DOHH2 (cell line): ENCODE measurements around the gene DHRS7B.

Source experiments
- H3F3A ChIP-seq: fragments of 200-600 bp; sonication (generic), shearing (Covaris generic); 2 replicates; pipeline ENCODE4 v1.6.0; 2016; ENCODE audit warnings: antibody characterized with exemption, mild to moderate bottlenecking; ENCODE audit not compliant: control insufficient read depth, insufficient read depth
- H3K27ac ChIP-seq: fragments of 200-600 bp; sonication (generic); 2 replicates; pipeline ENCODE4 v1.5.1; 2014; ENCODE audit warnings: low read depth, mild to moderate bottlenecking, low read length, moderate library complexity
- H3K27me3 ChIP-seq: fragments of 200-600 bp; sonication (generic); 2 replicates; pipeline ENCODE4 v1.6.1; 2014; ENCODE audit warnings: mild to moderate bottlenecking, low read length, mixed read lengths; ENCODE audit not compliant: control insufficient read depth
- H3K36me3 ChIP-seq: fragments of 200-600 bp; sonication (generic); 2 replicates; pipeline ENCODE4 v1.6.1; 2014; ENCODE audit warnings: mild to moderate bottlenecking, low read length, moderate library complexity, mixed read lengths; ENCODE audit not compliant: control insufficient read depth
- H3K4me1 ChIP-seq: fragments of 200-600 bp; sonication (generic); 2 replicates; pipeline ENCODE4 v1.6.1; 2014; ENCODE audit warnings: mild to moderate bottlenecking, low read length, mixed read lengths; ENCODE audit not compliant: control insufficient read depth
- H3K4me2 ChIP-seq: fragments of 200-600 bp; sonication (generic); 2 replicates; pipeline ENCODE4 v1.6.0; 2014; ENCODE audit warnings: mild to moderate bottlenecking, low read length, moderate library complexity
- H3K4me3 ChIP-seq: fragments of 200-600 bp; sonication (generic); 2 replicates; pipeline ENCODE4 v1.5.1; 2014; ENCODE audit warnings: mild to moderate bottlenecking, low read length, mixed read lengths
- H3K79me2 ChIP-seq: fragments of 200-600 bp; sonication (generic); 2 replicates; pipeline ENCODE4 v1.6.1; 2014; ENCODE audit warnings: mild to moderate bottlenecking, low read length, mixed read lengths; ENCODE audit not compliant: control insufficient read depth
- H3K9me2 ChIP-seq: fragments of 200-600 bp; sonication (generic); replicated peaks from 2 replicates; pipeline ENCODE4 v1.6.1; 2014; ENCODE audit warnings: mild to moderate bottlenecking, low read length, mixed read lengths; ENCODE audit not compliant: control insufficient read depth
- H3K9me3 ChIP-seq: fragments of 200-600 bp; sonication (generic); 2 replicates; pipeline ENCODE4 v1.6.1; 2014; ENCODE audit warnings: antibody characterized with exemption, low read length, mixed read lengths; ENCODE audit not compliant: control insufficient read depth, insufficient read depth
- H4K20me1 ChIP-seq: fragments of 200-600 bp; sonication (generic); 2 replicates; pipeline ENCODE4 v1.6.0; 2014; ENCODE audit warnings: low read depth, mild to moderate bottlenecking, antibody characterized with exemption, low read length, moderate library complexity; ENCODE audit not compliant: control insufficient read depth, insufficient read depth
- CTCF ChIP-seq: fragments of 200-600 bp; sonication (generic); IDR thresholded peaks from one replicate; pipeline ENCODE4 v1.5.1; 2014; ENCODE audit warnings: antibody characterized with exemption, mild to moderate bottlenecking, low read depth, low read length; ENCODE audit not compliant: poor library complexity, severe bottlenecking
- EZH2phosphoT487 ChIP-seq: fragments of 200-600 bp; sonication (generic); IDR thresholded peaks from 2 replicates; pipeline ENCODE4 v1.6.1; 2017; ENCODE audit warnings: borderline replicate concordance, mild to moderate bottlenecking, antibody characterized with exemption, low read length, moderate library complexity, mixed read lengths

Gene DHRS7B

GRCh38 chr17:21171970-21172510, 45.3 kb downstream of the DHRS7B start:
- H3K27me3 ChIP-seq = no peaks in the 10 kb centered on the region
- H3K4me1 ChIP-seq = no peaks in the 10 kb centered on the region
- no peaks in the 10 kb centered on the region for H3K79me2 ChIP-seq
- no peaks in the 10 kb centered on the region for H3K36me3 ChIP-seq
- H3K27ac ChIP-seq = no peak overlapping the region
- H3K9me3 ChIP-seq = no peaks in the 10 kb centered on the region
- H3K4me3 ChIP-seq = no peak overlapping the region
- TF ChIP-seq EZH2phosphoT487 (no peak), CTCF (no peak)
- no peaks in the 10 kb centered on the region for H4K20me1 ChIP-seq
- no peaks in the 10 kb centered on the region for H3F3A ChIP-seq
- no peaks in the 10 kb centered on the region for H3K9me2 ChIP-seq
- H3K4me2 ChIP-seq = no peak overlapping the region

- H3K4me3 ChIP-seq = no peak overlapping the region
- H3F3A ChIP-seq = no peaks in the 10 kb centered on the region
- no peak overlapping the region for H3K4me2 ChIP-seq
- no peak overlapping the region for H3K27ac ChIP-seq
- no peaks in the 10 kb centered on the region for H4K20me1 ChIP-seq
- H3K36me3 ChIP-seq = no peaks in the 10 kb centered on the region
- H3K27me3 ChIP-seq = no peaks in the 10 kb centered on the region
- H3K4me1 ChIP-seq = no peaks in the 10 kb centered on the region
- TF ChIP-seq CTCF (no peak), EZH2phosphoT487 (no peak)
- H3K9me3 ChIP-seq = no peaks in the 10 kb centered on the region
- H3K9me2 ChIP-seq = no peaks in the 10 kb centered on the region
- H3K79me2 ChIP-seq = no peaks in the 10 kb centered on the region
Measured at GRCh38 chr17:21172846-21173245, 46.1 kb downstream of the DHRS7B start.

DNA sequence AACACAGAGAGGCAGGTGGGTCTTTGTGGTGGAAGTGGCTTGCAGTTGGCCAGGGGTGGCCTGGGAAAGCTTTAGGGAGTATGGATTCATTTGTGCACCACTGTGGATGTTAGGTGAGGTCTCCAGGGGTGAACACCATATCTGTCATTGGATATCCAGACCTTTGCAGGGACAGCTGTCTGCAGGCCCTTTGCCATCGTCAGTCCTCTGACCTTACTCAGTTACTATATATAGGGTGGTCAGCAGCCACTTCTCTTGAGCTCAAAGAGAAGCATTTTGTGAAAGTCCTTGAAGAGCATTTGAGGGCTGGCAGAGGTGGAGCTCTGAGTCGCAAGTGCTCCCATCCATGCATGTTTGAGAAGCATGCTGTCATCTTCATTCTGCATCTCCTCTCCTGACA, 46.8 kb downstream of the DHRS7B start:
- Histone ChIP-seq H3K9me3 (no peaks in the 10 kb centered on the region), H3F3A (no peaks in the 10 kb centered on the region), H3K36me3 (no peaks in the 10 kb centered on the region), H3K4me2 (no peak overlapping the region), H3K4me1 (no peaks in the 10 kb centered on the region), H3K4me3 (no peak overlapping the region), H3K27me3 (no peaks in the 10 kb centered on the region), H4K20me1 (no peaks in the 10 kb centered on the region), H3K27ac (no peak overlapping the region), H3K9me2 (no peaks in the 10 kb centered on the region), H3K79me2 (no peaks in the 10 kb centered on the region)
- TF ChIP-seq CTCF (no peak), EZH2phosphoT487 (no peak)
